Tibial artery (tissue), 4 donors: ENCODE data around the gene FASTK.

Source experiments
- DNase-seq, 2 donors: peaks; one replicate each; pipeline ENCODE4 v3.0.0-alpha.2; 2019
- H3K27ac ChIP-seq, 2 donors: fragments of 200-600 bp; sonication (generic) in 1 of 2; 1 replicate in 1 of 2; 2 replicates in 1 of 2; pipeline ENCODE4 v1.5.1; 2018 to 2019; ENCODE audit warnings: mild to moderate bottlenecking in 1 of 2
- H3K27me3 ChIP-seq, 2 donors: fragments of 200-600 bp; sonication (generic) in 1 of 2; one replicate each; pipeline versions ENCODE4 v1.5.1 to v1.6.0; 2016 to 2019
- H3K36me3 ChIP-seq, 3 donors: fragments of 200-600 bp; sonication (generic) in 2 of 3; one replicate each; pipeline ENCODE4 v1.5.1; 2016 to 2019; ENCODE audit warnings: mild to moderate bottlenecking in 2 of 3
- H3K4me1 ChIP-seq, 4 donors: fragments of 200-600 bp; sonication (generic) in 2 of 4; 1 replicate in 3 of 4; 2 replicates in 1 of 4; pipeline ENCODE4 v1.5.1; 2016 to 2019
- H3K4me3 ChIP-seq, 2 donors: fragments of 200-600 bp; sonication (generic) in 1 of 2; 1 replicate in 1 of 2; 2 replicates in 1 of 2; pipeline ENCODE4 v1.5.1; 2018 to 2019; ENCODE audit warnings: mild to moderate bottlenecking in 2 of 2
- H3K9me3 ChIP-seq, 3 donors: fragments of 200-600 bp; sonication (generic) in 1 of 3; one replicate each; pipeline ENCODE4 v1.5.1; 2016 to 2019
- CTCF ChIP-seq, 2 experiments: fragments of 200-600 bp in 1 of 2; fragments of 450-650 bp in 1 of 2; IDR thresholded peaks; one replicate each; pipeline ENCODE4 v1.5.1; 2017 to 2019; ENCODE audit warnings: antibody characterized with exemption in 2 of 2, mild to moderate bottlenecking in 1 of 2, moderate library complexity in 1 of 2
- intact Hi-C: fragments of 100-400 bp; cut with DNase I; formaldehyde crosslinking; loops from one replicate; pipeline ENCODE4 v1.15.0; 2023; ENCODE audit warnings: low total_unique reads

Gene FASTK

DNA sequence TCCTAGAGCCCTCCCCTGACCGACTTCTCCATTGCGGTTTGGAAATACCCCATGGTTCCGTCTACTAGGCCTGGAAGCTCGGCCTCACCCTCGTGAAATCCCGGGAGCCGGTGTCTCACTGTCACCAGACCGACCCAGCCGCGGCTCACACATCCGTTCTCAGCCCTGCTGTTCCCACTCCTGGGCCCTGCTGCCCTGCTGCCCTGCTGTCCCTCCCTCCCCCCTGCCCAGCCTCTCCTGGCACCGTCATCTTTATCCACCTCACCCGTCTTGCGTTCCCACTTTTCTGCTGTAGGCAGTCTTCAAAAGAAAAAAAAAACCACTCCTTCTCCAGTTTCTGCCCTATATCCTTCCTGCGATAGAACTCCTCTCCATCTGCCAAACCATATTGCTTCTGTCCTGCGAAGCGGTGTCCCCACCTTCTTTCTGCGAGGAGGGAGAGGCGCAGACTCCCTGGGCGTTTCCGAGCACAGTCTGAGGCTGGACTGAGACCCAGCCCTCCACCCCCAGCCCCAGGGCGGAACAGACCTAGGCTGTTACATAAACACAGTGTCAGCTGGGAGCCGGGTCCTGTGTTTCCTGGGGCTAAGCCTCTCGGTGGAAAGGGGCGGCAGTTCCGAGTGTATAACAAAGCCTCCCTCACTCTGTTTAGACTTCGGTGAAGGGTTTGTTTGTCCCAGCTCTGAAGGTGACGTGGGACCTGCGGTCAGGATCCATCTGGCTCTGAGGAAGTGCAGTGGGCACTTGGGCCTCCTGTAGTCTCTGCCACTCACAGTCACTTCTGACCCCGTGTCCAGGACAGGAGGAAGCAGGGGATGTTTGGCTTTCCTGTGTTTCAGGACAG lies 8.5 kb upstream of the FASTK start:
- Histone ChIP-seq H3K27ac (peak overlapping the region; percentile 82 to 86), H3K4me3 (peak overlapping the region; percentile 76 to 94), H3K9me3 (no peaks in the 10 kb centered on the region), H3K27me3 (no peaks in the 10 kb centered on the region), H3K36me3 (no peaks in the 10 kb centered on the region), H3K4me1 (peaks cover 0 to 49% (median 27%) of the 10 kb centered on the region in 4 donors)
- intact Hi-C loops: no loop called here
- peak; percentile 87 to 88 for DNase-seq
- TF ChIP-seq CTCF (IDR thresholded peaks at IDR 0.05): no peak

DNA sequence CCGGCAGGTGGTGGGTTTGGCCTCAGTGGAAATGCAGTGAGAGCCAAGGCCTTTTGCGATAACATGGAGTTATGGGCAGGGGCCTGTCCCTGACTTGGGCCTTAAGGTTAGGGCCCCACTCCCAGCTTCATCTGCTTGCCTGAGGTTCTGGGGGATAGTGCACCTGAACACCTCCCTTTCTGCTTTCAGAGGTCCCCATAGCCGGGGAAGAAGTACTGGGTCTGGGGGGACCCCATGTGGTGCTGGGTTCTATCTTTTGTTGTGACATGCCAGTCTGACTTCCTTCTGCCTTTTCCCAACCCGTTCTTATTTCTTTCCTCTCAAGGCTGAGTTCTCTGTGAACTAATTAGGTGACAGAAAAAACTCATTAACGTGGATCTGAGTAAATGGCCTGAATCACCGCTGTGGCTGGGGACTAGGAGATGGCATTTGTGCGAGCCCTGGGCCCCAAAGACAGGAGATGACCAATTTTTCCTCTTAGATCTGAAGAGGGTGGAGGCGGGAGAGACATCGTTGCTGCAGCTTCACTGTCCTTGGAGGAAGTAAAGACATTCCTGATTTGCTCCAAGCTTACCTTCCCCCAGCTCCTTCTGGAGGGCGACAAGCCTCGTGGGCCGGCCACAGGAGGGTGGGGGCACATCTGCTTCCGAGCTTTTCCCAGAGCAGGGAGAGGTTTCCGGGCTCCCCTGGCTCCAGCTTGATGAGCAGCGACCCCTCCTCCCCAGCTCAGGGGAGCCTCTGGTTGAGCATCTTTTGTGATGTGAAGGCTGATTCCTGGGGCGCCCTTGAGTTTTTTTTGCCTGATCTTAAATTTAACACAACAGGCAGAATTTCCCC lies 7.6 kb upstream of the FASTK start:
- Histone ChIP-seq H3K9me3 (no peaks in the 10 kb centered on the region), H3K27me3 (no peaks in the 10 kb centered on the region), H3K36me3 (no peaks in the 10 kb centered on the region), H3K4me1 (peaks cover 0 to 56% (median 30%) of the 10 kb centered on the region in 4 donors), H3K4me3 (peak overlapping the region; percentile 76 to 94), H3K27ac (peak overlapping the region; percentile 82 to 86)
- no peak for TF ChIP-seq CTCF (IDR thresholded peaks at IDR 0.05)
- intact Hi-C loops: no loop called here
- DNase-seq: peak in 1 of 2 donors; percentile 64

GRCh38 chr7:151087245-151088018 lies 6.8 kb upstream of the FASTK start:
- DNase-seq: peak; percentile 49 to 79

DNA sequence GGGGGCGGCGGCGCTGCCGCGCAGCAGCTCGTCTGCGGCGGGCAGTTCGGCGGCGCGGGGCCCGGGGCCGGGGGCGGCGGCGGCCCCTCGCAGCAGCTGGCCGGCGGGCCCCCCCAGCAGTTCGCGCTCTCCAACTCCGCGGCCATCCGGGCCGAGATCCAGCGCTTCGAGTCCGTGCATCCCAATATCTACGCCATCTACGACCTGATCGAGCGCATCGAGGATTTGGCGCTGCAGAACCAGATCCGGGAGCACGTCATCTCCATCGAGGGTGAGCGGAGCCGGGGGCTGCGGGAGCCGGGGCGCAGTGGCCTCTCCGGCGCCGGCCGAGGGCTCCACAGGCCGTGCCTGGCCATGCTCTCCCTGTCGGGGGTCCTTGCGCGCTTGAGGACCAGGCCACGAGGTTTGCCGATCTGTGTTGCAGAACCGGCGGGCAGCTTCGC lies 6.2 kb upstream of the FASTK start:
- H3K36me3 ChIP-seq: no peaks in the 10 kb centered on the region
- no peaks in the 10 kb centered on the region for H3K27me3 ChIP-seq
- no peaks in the 10 kb centered on the region for H3K9me3 ChIP-seq
- peak in 1 of 2 donors; percentile 75 for DNase-seq
- H3K27ac ChIP-seq: peak overlapping the region; percentile 82 to 86
- intact Hi-C loops: loop anchor here (2.0 kb wide), 2 partner anchors 24 to 28 kb away; partner anchors contain the start of gene SLC4A2
- TF ChIP-seq CTCF (IDR thresholded peaks at IDR 0.05): no peak
- H3K4me1 ChIP-seq: peaks cover 0 to 66% (median 40%) of the 10 kb centered on the region in 4 donors
- peak overlapping the region; percentile 76 to 94 for H3K4me3 ChIP-seq

More at GRCh38 chr7:151087245-151088018, 6.8 kb upstream of the FASTK start:
- H3K27ac ChIP-seq: peak overlapping the region; percentile 82 to 86
- no peaks in the 10 kb centered on the region for H3K9me3 ChIP-seq
- intact Hi-C loops: loop anchor here (2.0 kb wide), 2 partner anchors 23 to 29 kb away; partner anchors contain the start of gene SLC4A2
- peak; percentile 23 to 33 for TF ChIP-seq CTCF (IDR thresholded peaks at IDR 0.05)
- H3K4me1 ChIP-seq: peaks cover 0 to 60% (median 33%) of the 10 kb centered on the region in 4 donors
- no peaks in the 10 kb centered on the region for H3K27me3 ChIP-seq
- H3K4me3 ChIP-seq: peak overlapping the region; percentile 76 to 94
- no peaks in the 10 kb centered on the region for H3K36me3 ChIP-seq
